Psoas muscle (tissue), 8 donors: ENCODE data around the gene TAPT1. TPM values are rescaled to one million over a fixed set of nuclear protein-coding genes. Genes with fewer than 3 reads are reported as not detected.

Experiments used
- ATAC-seq, 4 donors: fragments of 200-7000 bp; cut with Tn5 transposase; one replicate each; pipeline ENCODE4 v1.9.1; 2020; ENCODE audit warnings: moderate library complexity in 3 of 4, mild to moderate bottlenecking in 2 of 4
- DNase-seq, 2 donors: peaks; one replicate each; pipeline ENCODE4 v3.0.0-alpha.2; 2020
- H3K27ac ChIP-seq: fragments of 200-600 bp; one replicate; pipeline ENCODE4 v1.8.0; 2022
- H3K27me3 ChIP-seq, 3 donors: fragments of 200-600 bp in 1 of 3; one replicate each; pipeline versions ENCODE4 v1.6.1 to v1.8.0; 2013 to 2022; ENCODE audit warnings: low read length in 2 of 3, mild to moderate bottlenecking in 2 of 3, moderate library complexity in 1 of 3; ENCODE audit not compliant: insufficient read depth in 3 of 3
- H3K36me3 ChIP-seq, 2 donors: fragments of 200-600 bp in 1 of 2; one replicate each; pipeline versions ENCODE4 v1.6.1 to v1.8.0; 2013 to 2022; ENCODE audit warnings: low read depth in 1 of 2, mild to moderate bottlenecking in 1 of 2, moderate library complexity in 1 of 2; ENCODE audit not compliant: insufficient read depth in 1 of 2
- H3K4me1 ChIP-seq: fragments of 200-600 bp; one replicate; pipeline ENCODE4 v1.8.0; 2022
- H3K4me3 ChIP-seq: fragments of 200-600 bp; one replicate; pipeline ENCODE4 v1.8.0; 2022; ENCODE audit warnings: mild to moderate bottlenecking
- H3K9me3 ChIP-seq: fragments of 200-600 bp; one replicate; pipeline ENCODE4 v1.8.0; 2022
- WGBS, 3 donors: extraction: QIAGEN DNeasy Blood & Tissue Kit; methylation state at CpG; one replicate each; pipeline versions ENCODE4 v1.1.6 to v1.1.7; 2013; 5-methylcytosine and 5-hydroxymethylcytosine counted together
- intact Hi-C, 2 donors: fragments of 100-400 bp; cut with DNase I; formaldehyde crosslinking; loops; one replicate each; pipeline versions ENCODE4 v1.11.0 to v1.14.2; 2022
- polyA plus RNA-seq, 3 donors: library from polyadenylated mRNA; stranded (reverse); fragments of 200-250 nt; gene quantifications; one replicate each; pipeline ENCODE4 v1.2.3, GENCODE V29; 2013
- total RNA-seq, 4 donors: library from RNA; stranded (reverse); fragmentation: NEBNext Ultra II Directional in 2 of 4; extraction: Animal tissue kit (Norgen Biotek cat#: 25700) in 2 of 4; gene quantifications; one replicate each; pipeline versions ENCODE4 v1.2.1 to v1.2.4, GENCODE V29; 2021 to 2023
- TF ChIP-seq, protein P1 (sequence below): fragments of 200-600 bp; IDR thresholded peaks from one replicate; pipeline ENCODE4 v1.8.0; 2022; ENCODE audit warnings: antibody characterized with exemption
- donor health status: healthy with polysubstance abuse.
- donor health status: DM: no; HTN: no; CAD: no; lungs with moderate emphysema.
- donor health status: Bipolar disorder and iron deficiency.
- donor health status: healthy.
- donor health status: DM: yes; HTN: yes; CAD: no.
- donor health status: DM: no; HTN: no; CAD: no.
- donor health status: DM: no; HTN: no; CAD: no.
- donor health status: DM: yes; HTN: yes; CAD: no.

The TAPT1 gene
- total and polyA plus RNA-seq, 7 donors, result 14.2 to 101 (median 46.9) TPM

GRCh38 chr4:16269240-16269639, 43.0 kb upstream of the TAPT1 start:
- ATAC-seq, result no peak
- no peaks in the 10 kb centered on the region for H3K36me3 ChIP-seq
- no peaks in the 10 kb centered on the region for H3K27me3 ChIP-seq
- peaks cover 3% of the 10 kb centered on the region for H3K4me1 ChIP-seq
- H3K9me3 ChIP-seq, result no peaks in the 10 kb centered on the region
- H3K27ac ChIP-seq, result no peak overlapping the region
- intact Hi-C loops, result loop anchor here (10.0 kb wide), 2 partner anchors 74 to 384 kb away; no protein-coding TSS in a partner anchor
- H3K4me3 ChIP-seq, result no peak overlapping the region
- 54 to 65% (median 62%) methylated on average over 1 of the region's 1 CpG for WGBS, 3 donors
- TF ChIP-seq, protein P1, sequence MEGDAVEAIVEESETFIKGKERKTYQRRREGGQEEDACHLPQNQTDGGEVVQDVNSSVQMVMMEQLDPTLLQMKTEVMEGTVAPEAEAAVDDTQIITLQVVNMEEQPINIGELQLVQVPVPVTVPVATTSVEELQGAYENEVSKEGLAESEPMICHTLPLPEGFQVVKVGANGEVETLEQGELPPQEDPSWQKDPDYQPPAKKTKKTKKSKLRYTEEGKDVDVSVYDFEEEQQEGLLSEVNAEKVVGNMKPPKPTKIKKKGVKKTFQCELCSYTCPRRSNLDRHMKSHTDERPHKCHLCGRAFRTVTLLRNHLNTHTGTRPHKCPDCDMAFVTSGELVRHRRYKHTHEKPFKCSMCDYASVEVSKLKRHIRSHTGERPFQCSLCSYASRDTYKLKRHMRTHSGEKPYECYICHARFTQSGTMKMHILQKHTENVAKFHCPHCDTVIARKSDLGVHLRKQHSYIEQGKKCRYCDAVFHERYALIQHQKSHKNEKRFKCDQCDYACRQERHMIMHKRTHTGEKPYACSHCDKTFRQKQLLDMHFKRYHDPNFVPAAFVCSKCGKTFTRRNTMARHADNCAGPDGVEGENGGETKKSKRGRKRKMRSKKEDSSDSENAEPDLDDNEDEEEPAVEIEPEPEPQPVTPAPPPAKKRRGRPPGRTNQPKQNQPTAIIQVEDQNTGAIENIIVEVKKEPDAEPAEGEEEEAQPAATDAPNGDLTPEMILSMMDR, result no peak
- no peak for DNase-seq

- H3K4me1 ChIP-seq, result peaks cover 3% of the 10 kb centered on the region
- DNase-seq (no peak), ATAC-seq (no peak)
- no peak overlapping the region for H3K27ac ChIP-seq
- H3K36me3 ChIP-seq, result no peaks in the 10 kb centered on the region
- no peaks in the 10 kb centered on the region for H3K9me3 ChIP-seq
- WGBS, 3 donors, result 74 to 93% (median 84%) methylated on average over 3 of the region's 3 CpGs
- H3K4me3 ChIP-seq, result no peak overlapping the region
- H3K27me3 ChIP-seq, result no peaks in the 10 kb centered on the region
- intact Hi-C loops, result loop anchor here (10.0 kb wide), 2 partner anchors 73 to 383 kb away; no protein-coding TSS in a partner anchor
- TF ChIP-seq, protein P1, result no peak
Observed at GRCh38 chr4:16268290-16268689, 42.0 kb upstream of the TAPT1 start.

DNA sequence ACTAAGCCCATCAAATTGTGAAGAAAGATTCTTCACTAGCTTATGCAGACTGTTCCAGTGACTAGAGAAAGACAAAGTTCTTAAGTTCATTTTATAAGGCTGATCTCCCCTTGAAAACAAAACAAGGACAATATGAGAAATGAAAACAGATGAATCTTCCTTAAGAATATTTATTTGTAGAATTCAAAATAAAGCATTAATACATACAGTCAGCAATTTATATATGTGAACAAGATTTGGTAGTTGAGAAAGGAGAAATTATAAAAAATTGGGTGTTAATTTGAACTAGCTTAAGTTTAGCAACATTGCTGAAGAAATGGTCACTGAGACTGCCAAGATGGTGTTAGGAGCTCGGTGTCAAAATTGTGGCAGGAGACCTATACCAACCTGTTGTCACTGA, 41.4 kb upstream of the TAPT1 start:
- Histone ChIP-seq H3K4me3 (no peak overlapping the region), H3K27ac (no peak overlapping the region), H3K9me3 (no peaks in the 10 kb centered on the region), H3K36me3 (no peaks in the 10 kb centered on the region), H3K27me3 (no peaks in the 10 kb centered on the region), H3K4me1 (peaks cover 3% of the 10 kb centered on the region)
- TF ChIP-seq, protein P1, result no peak
- 89 to 94% (median 91%) methylated on average over 1 of the region's 1 CpG for WGBS, 3 donors
- intact Hi-C loops, result loop anchor here (10.0 kb wide), 2 partner anchors 73 to 383 kb away; no protein-coding TSS in a partner anchor
- DNase-seq (no peak), ATAC-seq (no peak)

GRCh38 chr4:16265820-16266219, 39.5 kb upstream of the TAPT1 start:
- H3K9me3 ChIP-seq, result no peaks in the 10 kb centered on the region
- no peaks in the 10 kb centered on the region for H3K27me3 ChIP-seq
- ATAC-seq (no peak), DNase-seq (no peak)
- no peak overlapping the region for H3K4me3 ChIP-seq
- TF ChIP-seq, protein P1, result no peak
- 91 to 98% (median 94%) methylated on average over 3 of the region's 3 CpGs for WGBS, 3 donors
- H3K36me3 ChIP-seq, result no peaks in the 10 kb centered on the region
- H3K27ac ChIP-seq, result no peak overlapping the region
- peaks cover 3% of the 10 kb centered on the region for H3K4me1 ChIP-seq
- intact Hi-C loops, result loop anchor here (1.0 to 10.0 kb wide), 3 partner anchors 70 to 381 kb away; no protein-coding TSS in a partner anchor

- H3K9me3 ChIP-seq, result no peaks in the 10 kb centered on the region
- no peak overlapping the region for H3K27ac ChIP-seq
- H3K4me1 ChIP-seq, result peaks cover 3% of the 10 kb centered on the region
- no peaks in the 10 kb centered on the region for H3K36me3 ChIP-seq
- H3K4me3 ChIP-seq, result no peak overlapping the region
- 16 to 21% (median 19%) methylated on average over 3 of the region's 3 CpGs for WGBS, 3 donors
- DNase-seq (no peak), ATAC-seq (peak; percentile 63 to 91 (median 73))
- H3K27me3 ChIP-seq, result no peaks in the 10 kb centered on the region
- TF ChIP-seq, protein P1, result peak; percentile 74
- intact Hi-C loops, result loop anchor here (1.0 to 10.0 kb wide), 5 partner anchors 37 to 380 kb away; partner anchors contain the start of gene TAPT1 (in 1 of the 2)
Observed at GRCh38 chr4:16264798-16265197, 38.5 kb upstream of the TAPT1 start.
